ENCODE results near the gene ZC3H15.

The ZC3H15 gene

GRCh38 chr2:186442885-186443284, 43.2 kb upstream of the ZC3H15 start:
- TF ChIP-seq CTCF (IDR thresholded peaks at IDR 0.05; ENCODE audit: low read depth, low read length, poor library complexity, severe bottlenecking) (no peak), EZH2phosphoT487 (IDR thresholded peaks at IDR 0.05; ENCODE audit: borderline replicate concordance, low read length) (no peak)
- Histone ChIP-seq H3K4me3 (ENCODE audit: low read length) (no peak overlapping the region), H3K36me3 (ENCODE audit: control insufficient read depth, low read length) (no peaks in the 10 kb centered on the region), H3K9me3 (ENCODE audit: control insufficient read depth, insufficient read depth, low read length) (peaks cover 2% of the 10 kb centered on the region; the same call in 1 of the 2 replicates), H3K9me2 (replicated peaks; ENCODE audit: control insufficient read depth, low read length) (no peaks in the 10 kb centered on the region), H4K20me1 (ENCODE audit: control insufficient read depth, insufficient read depth, low read depth, low read length) (no peaks in the 10 kb centered on the region), H3K4me2 (ENCODE audit: low read length) (no peak overlapping the region), H3K27ac (ENCODE audit: low read depth, low read length) (no peak overlapping the region), H3K27me3 (ENCODE audit: control insufficient read depth, low read length) (no peaks in the 10 kb centered on the region), H3K79me2 (ENCODE audit: control insufficient read depth, low read length) (no peaks in the 10 kb centered on the region), H3K4me1 (ENCODE audit: control insufficient read depth, low read length) (no peaks in the 10 kb centered on the region), H3F3A (ENCODE audit: control insufficient read depth, insufficient read depth) (no peaks in the 10 kb centered on the region)

GRCh38 chr2:186443851-186444250, 42.2 kb upstream of the ZC3H15 start:
- no peak overlapping the region for H3K27ac ChIP-seq (ENCODE audit: low read depth, low read length)
- no peaks in the 10 kb centered on the region for H3F3A ChIP-seq (ENCODE audit: control insufficient read depth, insufficient read depth)
- no peak overlapping the region for H3K4me2 ChIP-seq (ENCODE audit: low read length)
- TF ChIP-seq EZH2phosphoT487 (IDR thresholded peaks at IDR 0.05; ENCODE audit: borderline replicate concordance, low read length) (no peak), CTCF (IDR thresholded peaks at IDR 0.05; ENCODE audit: low read depth, low read length, poor library complexity, severe bottlenecking) (no peak)
- no peaks in the 10 kb centered on the region for H3K4me1 ChIP-seq (ENCODE audit: control insufficient read depth, low read length)
- H3K9me2 ChIP-seq (replicated peaks; ENCODE audit: control insufficient read depth, low read length) = no peaks in the 10 kb centered on the region
- H4K20me1 ChIP-seq (ENCODE audit: control insufficient read depth, insufficient read depth, low read depth, low read length) = no peaks in the 10 kb centered on the region
- H3K79me2 ChIP-seq (ENCODE audit: control insufficient read depth, low read length) = no peaks in the 10 kb centered on the region
- no peaks in the 10 kb centered on the region for H3K9me3 ChIP-seq (ENCODE audit: control insufficient read depth, insufficient read depth, low read length)
- H3K27me3 ChIP-seq (ENCODE audit: control insufficient read depth, low read length) = no peaks in the 10 kb centered on the region
- no peak overlapping the region for H3K4me3 ChIP-seq (ENCODE audit: low read length)
- no peaks in the 10 kb centered on the region for H3K36me3 ChIP-seq (ENCODE audit: control insufficient read depth, low read length)

GRCh38 chr2:186445506-186445905, 40.6 kb upstream of the ZC3H15 start:
- no peaks in the 10 kb centered on the region for H4K20me1 ChIP-seq (ENCODE audit: control insufficient read depth, insufficient read depth, low read depth, low read length)
- no peaks in the 10 kb centered on the region for H3K9me3 ChIP-seq (ENCODE audit: control insufficient read depth, insufficient read depth, low read length)
- no peak overlapping the region for H3K4me2 ChIP-seq (ENCODE audit: low read length)
- TF ChIP-seq CTCF (IDR thresholded peaks at IDR 0.05; ENCODE audit: low read depth, low read length, poor library complexity, severe bottlenecking) = no peak
- no peak for TF ChIP-seq EZH2phosphoT487 (IDR thresholded peaks at IDR 0.05; ENCODE audit: borderline replicate concordance, low read length)
- H3F3A ChIP-seq (ENCODE audit: control insufficient read depth, insufficient read depth) = no peaks in the 10 kb centered on the region
- H3K27me3 ChIP-seq (ENCODE audit: control insufficient read depth, low read length) = no peaks in the 10 kb centered on the region
- no peaks in the 10 kb centered on the region for H3K79me2 ChIP-seq (ENCODE audit: control insufficient read depth, low read length)
- H3K4me1 ChIP-seq (ENCODE audit: control insufficient read depth, low read length) = no peaks in the 10 kb centered on the region
- H3K36me3 ChIP-seq (ENCODE audit: control insufficient read depth, low read length) = no peaks in the 10 kb centered on the region
- no peak overlapping the region for H3K27ac ChIP-seq (ENCODE audit: low read depth, low read length)
- H3K9me2 ChIP-seq (replicated peaks; ENCODE audit: control insufficient read depth, low read length) = no peaks in the 10 kb centered on the region
- H3K4me3 ChIP-seq (ENCODE audit: low read length) = no peak overlapping the region

GRCh38 chr2:186455613-186456012, 30.4 kb upstream of the ZC3H15 start:
- Histone ChIP-seq H3K27ac (ENCODE audit: low read depth, low read length) (no peak overlapping the region), H4K20me1 (ENCODE audit: control insufficient read depth, insufficient read depth, low read depth, low read length) (no peaks in the 10 kb centered on the region), H3K4me1 (ENCODE audit: control insufficient read depth, low read length) (no peaks in the 10 kb centered on the region), H3K9me3 (ENCODE audit: control insufficient read depth, insufficient read depth, low read length) (no peaks in the 10 kb centered on the region), H3K27me3 (ENCODE audit: control insufficient read depth, low read length) (no peaks in the 10 kb centered on the region), H3K36me3 (ENCODE audit: control insufficient read depth, low read length) (0 out of 2 replicates have a peak, but pooled peaks cover 3% of the 10 kb centered on the region), H3K9me2 (replicated peaks; ENCODE audit: control insufficient read depth, low read length) (no peaks in the 10 kb centered on the region), H3K4me3 (ENCODE audit: low read length) (no peak overlapping the region), H3F3A (ENCODE audit: control insufficient read depth, insufficient read depth) (no peaks in the 10 kb centered on the region), H3K79me2 (ENCODE audit: control insufficient read depth, low read length) (no peaks in the 10 kb centered on the region), H3K4me2 (ENCODE audit: low read length) (no peak overlapping the region)
- TF ChIP-seq EZH2phosphoT487 (IDR thresholded peaks at IDR 0.05; ENCODE audit: borderline replicate concordance, low read length) = no peak
- TF ChIP-seq CTCF (IDR thresholded peaks at IDR 0.05; ENCODE audit: low read depth, low read length, poor library complexity, severe bottlenecking) = no peak
